GM18870 (cell line): ENCODE measurements around the gene MAPK9.

ENCODE experiments used
- ATAC-seq: cut with Tn5 transposase; IDR thresholded peaks from one replicate; pipeline ENCODE4 v1.9.1; 2021; ENCODE audit warnings: moderate library complexity; ENCODE audit not compliant: unreplicated experiment

The MAPK9 gene

DNA sequence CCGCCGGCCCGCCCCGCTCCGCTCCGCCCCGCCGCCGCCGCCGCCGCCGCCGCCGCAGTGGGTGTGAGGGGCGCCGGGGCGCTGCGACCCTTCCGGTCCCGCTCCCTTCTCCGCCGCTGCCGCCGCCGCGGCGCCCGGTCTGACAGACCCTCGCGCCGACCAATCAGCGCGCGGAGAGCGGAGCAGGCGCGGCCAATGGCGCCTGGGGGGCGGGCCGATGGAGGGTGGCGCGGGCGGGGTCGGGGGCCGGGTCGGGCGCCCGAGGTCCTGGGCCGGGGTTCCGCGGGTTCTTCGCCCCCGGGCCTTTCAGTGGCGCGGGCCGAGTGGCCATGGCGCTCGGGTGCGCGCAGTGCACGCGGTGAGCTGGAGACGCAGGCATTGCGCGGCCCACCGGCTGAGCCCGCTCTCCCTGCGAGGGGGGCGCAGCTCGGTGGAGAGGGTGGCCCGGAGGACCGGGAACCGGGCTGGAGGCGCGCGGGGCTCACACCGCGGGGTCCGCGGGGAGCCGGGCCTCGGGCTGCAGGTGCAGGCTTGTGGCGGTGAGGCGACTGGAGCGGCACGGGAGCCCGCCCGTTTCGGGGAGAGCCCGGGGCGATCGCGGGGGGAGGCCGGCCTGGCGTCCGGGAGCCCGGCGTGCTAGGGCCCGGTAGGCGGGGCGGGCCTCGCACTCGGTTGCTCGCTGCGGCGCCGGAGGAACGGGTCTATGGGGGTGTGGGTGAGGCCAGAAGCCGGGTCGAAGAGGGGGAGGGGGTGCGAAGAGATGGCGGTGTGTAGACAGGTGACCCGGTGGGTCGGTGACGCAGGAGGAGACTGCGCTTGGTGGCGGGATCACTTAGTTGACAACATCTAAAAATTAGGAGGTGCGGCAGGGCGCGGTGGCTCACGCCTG is at the start of gene MAPK9:
TSS of gene MAPK9 (minus strand) at position 141 of the 889 bp plus-strand sequence. CDS start 11,522 bp downstream, outside the sequence.
- no peak for ATAC-seq

DNA sequence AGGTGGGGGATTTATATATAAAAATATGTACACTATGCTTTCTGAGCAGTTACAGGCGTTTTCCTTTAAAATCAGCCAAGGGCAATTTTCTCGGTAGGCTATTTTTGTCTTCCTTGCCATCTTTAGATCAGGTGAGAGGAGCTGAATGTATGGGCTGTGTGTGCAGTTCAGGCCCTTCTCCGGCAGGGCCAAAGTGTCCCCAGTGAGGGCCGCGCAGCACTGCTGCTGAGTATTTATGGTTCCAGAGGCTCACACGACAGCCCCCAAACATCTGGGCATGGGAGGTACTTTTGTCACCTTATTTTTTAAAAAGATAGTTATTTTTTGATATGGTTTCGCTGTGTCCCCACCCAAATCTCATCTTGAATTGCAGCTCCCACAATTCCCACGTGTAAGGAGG is 49.7 kb upstream of the MAPK9 start:
- no peak for ATAC-seq

DNA sequence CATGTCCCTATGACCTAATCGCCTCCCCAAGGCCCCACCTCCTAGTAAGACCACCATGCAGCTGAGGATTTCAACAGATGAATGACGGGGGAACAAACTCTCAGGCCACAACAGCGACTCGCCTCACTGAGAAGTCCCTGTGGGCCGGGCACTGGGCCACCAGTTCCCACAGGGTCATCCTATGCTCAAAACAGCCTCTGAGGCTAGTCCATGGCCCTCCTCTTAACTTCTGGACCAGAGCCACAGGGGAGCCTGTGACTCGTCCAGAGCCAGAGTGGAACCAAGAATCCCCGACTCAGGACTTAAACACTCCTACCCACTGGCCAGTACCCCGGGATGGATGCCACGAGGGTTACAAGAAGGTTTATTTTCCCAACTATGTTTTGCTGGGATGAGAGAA is 49.0 kb upstream of the MAPK9 start:
- ATAC-seq, result no peak

DNA sequence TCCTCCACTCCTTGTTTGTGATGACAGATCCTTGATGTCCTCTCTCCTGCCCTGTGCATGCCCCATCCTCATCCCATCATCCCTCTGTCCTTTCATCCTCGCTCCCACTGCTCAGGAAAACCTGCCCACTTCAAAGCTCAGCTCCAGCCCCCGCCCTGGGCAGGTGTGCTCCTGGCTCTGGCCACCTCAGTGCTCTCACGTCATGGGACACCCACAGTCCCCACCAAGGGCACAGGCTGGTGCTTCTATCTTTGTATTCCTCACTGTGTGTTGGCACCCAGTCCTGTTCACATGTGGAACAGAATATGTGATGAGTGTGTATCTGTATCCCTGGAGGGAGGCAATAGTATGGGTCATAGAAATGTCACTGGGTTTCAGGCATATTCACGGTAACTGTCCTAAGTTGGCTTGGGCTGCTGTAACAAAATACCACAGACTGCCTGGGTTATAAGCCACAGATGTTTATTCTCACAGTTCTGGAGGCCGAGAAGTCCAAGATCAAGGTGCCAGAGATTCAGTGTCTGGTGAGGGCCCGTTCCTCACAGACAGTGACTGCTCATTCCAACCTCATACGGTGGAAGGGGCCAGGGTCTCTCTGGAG is 47.8 kb upstream of the MAPK9 start:
- ATAC-seq, result no peak

DNA sequence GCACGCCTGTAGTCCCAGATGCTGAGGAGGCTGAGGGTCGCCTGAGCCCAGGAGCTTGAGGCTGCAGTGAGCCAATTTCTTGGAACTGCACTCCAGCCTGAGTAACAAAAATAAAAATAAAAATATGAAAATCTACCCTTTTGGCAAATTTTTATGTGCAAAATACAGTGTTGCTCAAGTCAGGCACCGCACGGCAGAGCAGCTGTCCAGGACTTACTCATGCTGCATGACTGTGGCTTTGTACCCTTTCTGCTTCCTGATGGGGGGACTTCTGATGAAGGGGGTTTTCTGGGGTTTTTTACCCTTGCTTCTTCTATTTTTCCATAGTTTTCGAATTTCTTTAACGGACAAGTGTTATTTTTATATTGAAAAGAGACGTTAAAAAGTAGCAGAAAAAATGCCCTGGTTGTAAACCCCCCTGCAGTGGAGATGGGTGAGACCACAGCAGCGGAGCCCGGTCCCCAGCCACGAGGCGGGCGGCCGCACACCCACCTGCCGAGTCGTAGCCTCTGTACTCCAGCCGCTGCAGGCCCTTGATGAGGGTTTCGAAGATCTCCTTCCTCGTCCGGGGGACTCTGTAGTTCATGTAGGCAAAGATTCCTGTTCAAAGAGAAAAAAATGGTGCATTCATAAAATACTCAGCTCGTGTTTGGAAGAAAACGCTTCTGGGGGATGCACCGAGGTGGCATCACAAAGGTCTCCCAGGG is 46.3 kb upstream of the MAPK9 start:
- ATAC-seq, result no peak

DNA sequence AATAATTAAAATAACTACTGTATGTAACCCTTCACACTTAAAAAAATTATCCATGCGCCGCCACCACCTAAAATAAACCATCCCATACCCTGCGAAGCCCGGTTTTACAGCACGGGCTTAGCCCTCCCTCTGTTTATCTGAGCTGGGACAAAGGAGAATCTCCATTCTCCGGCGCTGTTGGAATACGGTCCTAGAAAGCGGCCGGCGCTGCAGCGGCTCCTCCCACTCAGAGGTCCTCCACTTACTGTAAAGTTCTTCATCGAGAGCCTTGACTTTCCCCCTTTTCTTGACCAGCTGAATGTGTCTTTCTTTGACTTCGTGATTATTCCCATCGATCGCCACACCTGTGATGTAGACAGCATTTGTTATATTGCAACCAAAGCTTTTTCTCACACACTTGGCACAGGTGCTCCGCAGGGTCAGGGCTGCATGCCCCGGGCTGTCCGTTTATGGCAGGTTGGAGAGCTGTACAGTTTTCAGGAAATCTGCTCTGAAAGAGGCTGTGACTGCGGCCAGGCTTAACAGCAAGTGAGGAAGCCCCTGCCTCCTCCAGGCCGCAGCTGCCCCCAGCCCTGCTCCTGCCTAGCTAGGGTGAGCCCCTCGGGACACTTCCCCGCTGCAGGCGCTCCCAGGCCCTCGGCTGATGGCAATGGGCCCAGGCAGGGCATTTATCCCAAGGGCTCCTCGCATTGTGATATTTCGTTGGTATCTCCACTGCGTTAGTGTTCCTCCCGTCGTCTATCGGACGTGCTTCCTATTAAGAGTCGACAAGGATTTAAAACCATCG is 44.5 kb upstream of the MAPK9 start:
- no peak for ATAC-seq

DNA sequence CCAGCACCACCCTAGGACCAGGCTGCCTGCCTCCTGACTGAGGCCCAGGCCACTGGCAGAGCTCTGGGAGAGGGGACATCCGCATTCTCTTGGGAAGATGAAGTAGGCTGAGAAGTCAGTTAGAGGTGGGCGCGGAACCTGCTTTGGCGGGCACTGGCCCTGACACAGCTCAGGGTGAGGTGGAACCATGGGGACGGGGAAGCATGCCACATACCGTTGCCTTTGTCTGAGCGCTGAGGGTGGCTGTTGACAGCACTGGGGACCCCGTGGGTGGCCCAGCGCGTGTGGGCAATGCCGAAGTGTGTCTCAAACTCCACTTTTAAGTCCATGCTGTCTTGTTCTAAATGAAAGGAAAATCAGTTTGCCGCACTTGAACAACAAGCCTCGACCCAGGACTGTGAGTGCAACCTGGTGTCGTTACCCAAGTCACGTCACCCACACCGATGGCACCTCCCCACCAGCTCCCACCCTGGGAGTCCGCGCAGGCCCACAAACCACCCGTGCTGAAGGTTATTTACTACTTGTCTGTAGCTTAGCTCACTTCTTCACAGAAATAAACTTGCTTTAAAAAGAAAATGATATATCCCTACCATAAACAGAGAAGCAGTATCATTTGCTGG is 43.8 kb upstream of the MAPK9 start:
- ATAC-seq, result no peak

DNA sequence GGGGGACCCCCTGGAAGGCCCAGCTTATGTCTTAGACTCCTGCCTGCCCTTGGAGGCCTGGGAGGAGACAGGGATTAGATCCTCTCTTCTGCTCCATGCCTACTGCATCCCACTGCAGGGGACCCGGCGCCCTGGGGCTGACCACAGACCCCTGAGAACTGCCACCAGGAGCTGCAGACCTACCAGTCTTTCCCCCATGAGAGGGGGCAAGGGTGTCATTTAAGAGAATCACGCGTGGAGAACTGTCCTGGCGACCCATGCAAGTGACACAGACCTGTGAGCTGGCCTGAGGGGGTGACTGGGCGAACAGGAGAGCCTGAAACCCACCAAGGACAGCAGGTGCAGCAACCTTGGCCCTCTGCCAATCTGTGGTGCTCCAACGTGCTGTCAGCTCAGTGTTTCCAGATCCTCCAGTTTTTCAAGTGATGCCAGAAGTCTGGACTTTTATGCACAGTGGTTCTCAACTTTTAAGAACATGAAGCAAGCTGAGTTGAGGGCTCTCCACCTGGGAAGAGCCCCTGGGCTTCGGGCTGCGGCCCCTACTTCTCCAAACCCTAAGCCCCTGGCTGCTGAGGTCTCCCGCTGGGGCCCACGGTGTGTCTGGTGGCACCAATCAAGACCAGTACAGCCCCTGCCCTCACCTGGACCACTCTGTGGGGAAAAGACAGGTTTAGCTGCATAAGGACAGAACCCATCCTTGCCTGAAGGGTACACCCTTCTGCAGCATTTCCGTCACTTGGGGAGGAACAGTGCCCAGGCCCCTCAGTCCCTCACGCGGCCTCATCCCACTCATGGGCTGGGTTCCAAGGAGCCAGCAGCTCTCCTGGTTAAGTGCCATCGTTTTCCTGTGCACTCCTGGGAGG is 43.1 kb upstream of the MAPK9 start:
- no peak for ATAC-seq

DNA sequence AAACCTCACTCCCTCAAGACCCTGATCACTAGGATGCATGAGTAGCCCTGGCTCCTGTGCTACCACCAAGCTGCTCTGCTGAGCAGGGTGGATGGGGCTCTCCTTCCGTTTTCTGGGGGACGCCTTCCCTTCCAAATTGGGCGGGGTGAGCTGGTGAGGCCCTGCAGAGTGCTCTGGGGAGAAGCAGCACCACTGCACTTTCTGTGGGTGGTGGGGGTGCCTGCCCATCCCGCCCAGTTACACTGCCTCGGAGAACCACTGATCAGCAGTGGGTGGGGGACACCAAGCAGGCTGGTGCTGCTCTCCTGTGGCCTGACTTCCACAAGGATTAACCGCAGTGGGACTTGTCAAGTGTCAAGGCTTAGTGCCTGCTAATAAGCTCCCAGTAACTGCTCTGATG is 42.3 kb upstream of the MAPK9 start:
- no peak for ATAC-seq

DNA sequence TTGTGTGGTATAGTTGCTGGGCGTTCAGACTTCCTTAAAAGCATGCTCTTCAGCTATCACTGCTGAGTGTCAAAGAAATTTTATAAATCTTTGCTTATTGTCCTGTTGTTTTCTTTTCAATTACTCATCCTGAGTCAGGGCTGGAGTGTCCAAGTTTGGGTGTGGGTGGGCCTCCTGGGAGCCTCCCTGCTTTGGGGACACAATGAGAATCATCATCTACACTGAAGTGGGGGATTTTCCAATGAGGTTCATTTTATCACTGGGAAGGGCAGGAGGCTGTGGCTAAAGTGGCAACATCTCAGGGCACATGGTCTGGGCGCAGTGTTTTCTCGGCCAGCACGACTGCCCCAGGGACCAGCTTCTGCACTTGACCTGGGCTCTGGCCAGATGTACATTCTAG is 41.8 kb upstream of the MAPK9 start:
- ATAC-seq, result no peak

DNA sequence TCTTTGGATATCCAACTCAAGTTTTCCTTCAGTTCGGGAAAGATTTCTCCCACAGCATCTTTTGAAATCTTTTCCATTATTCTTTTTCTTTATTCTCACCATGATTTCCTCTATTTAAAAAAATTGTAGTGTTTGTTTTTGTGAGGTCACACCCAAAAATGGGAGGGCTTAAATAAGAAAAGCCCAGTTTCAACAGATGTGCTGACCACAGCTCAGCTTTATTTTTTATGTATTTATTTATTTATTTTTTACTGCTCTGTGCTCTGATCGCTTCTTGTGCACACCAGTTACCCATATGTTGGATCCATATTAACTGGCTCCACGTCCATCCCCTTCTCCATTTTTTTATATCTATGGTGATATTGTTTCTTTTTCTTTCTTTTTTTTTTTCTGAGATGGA is 41.0 kb upstream of the MAPK9 start:
- no peak for ATAC-seq

DNA sequence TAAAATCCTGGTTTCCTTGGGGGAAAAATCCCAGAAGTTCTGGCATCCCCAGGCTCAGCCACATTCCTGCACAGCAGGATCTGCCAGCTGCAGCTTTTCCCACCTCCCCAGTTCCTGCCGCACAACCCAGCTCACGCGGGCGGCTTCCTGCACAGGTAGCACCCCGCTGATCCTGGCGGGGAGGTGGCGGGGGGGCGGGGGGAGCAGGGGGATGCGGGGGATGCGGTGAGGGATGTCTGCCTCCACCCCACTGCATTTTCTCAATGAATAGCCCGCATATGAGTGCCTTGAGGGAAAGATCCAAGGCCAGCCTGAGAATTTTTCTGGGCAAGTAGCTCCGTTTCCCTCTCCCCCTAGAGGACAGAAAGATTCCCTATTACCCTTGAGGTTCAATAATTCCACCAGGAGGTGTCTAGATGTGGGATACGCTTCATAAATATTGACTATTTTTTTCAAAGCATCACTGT is 40.2 kb upstream of the MAPK9 start:
- ATAC-seq, result no peak

DNA sequence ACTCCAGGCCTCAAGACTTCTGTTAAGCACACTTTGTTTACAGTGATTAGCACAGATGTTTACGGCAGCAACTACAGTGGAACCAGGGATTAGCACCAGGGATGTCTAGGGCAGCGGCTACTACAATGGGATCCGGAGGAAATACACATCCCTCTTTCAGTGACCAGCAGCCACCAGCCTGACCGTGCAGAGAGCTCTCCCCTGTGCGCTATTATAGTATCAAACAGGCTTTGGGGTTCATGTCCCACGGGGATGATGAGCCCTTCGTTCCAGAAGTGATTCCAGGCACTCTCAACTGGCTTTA is 39.7 kb upstream of the MAPK9 start:
- ATAC-seq, result no peak

DNA sequence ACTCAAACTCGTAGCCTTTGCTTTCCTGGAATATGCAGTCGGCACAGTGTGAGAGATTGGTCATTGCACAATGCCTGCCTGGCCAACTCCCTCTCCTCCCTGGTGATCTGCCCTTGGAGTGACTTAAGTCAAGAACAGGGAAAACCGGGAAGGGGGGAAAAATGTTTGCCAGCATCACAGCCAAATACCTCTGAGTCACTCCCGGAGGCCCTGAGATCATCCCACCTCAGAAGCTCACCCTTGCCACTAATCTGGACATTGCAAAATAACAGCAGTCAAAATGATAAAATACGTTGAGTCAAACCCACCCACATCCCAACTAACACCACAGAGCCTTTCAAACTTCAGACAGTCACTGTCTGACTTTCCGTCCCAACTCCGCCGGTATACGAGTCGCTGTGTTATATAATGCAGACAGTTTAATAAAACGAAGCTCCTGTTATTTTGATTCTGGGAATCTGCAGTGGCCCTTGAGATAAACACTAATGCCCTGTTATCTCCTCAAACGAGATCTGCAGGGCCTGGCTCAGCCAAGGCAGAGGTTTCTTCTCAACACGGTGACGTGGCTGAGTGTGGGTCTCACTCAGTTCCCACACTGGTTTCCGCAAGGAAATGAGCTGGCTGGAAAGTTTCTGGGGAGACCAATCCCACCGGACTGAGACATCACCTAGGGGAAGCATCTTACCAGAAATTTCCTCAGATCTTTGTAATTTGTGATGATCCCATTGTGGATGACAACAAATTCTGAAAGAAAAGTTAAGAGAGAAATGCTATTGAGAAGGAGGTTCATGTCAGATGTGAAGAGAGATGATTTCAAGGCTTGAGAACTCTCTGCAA is 39.1 kb upstream of the MAPK9 start:
- no peak for ATAC-seq

DNA sequence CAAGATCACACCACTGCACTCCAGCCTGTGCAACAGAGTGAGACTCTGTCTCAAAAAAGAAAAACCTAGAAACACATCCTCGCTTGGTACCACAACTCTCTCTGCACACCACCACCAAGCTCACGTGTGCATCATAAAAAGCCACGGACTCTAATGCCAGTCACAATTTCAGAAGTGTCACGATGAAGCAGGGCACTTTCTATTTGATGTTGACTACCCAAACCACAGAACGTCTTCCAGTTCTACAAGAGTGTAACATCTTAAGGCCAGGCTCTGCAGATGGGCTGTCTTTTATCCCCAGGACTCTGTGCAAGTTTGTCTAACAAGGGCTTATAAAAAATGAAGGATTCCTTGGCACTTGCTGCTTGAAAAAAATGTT is 38.4 kb upstream of the MAPK9 start:
- no peak for ATAC-seq

DNA sequence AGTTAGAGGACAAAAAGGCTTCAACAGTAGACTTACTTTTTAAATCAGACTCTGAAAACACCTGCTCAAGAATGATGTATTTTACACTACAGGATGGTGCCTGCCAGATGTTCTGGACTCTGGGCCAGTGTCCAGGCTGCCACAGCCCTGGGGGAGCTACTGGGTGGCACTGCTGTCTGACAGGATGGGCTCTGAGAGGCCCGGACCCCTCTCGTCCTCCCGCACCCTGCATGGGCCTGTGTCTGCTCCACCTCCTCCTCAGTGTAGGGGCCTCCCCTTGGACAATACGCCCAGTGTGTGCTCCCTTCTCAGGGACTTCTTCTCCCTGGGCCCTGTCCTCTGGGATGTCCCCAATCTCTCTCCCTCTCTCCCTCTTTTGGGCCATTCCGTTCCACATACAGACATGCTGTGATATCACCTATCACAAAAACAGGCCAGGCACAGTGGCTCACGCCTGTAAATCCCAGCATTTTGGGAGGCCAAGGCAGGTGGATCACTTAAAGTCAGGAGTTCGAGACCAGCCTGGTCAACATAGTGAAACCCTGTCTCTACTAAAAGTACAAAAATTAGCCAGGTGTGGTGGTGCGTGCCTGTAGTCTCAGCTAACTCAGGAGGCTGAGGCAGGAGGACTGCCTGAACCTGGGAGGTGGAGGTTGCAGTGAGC is 37.9 kb upstream of the MAPK9 start:
- ATAC-seq, result no peak

DNA sequence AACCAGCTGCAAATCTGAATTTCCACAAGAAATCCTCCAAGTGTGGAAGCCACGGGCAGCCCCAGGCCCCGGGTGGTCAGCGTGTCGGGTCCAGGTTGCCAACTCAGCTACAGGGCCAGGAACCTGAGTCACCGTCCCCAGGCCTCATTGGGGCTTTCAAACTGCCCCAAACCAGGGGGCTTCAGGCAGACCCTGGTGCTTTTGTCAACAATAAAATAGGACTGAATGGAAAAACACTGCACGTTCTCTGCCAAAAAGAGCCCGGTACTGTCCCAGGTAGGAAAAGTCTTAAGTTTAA is 37.2 kb upstream of the MAPK9 start:
- no peak for ATAC-seq

DNA sequence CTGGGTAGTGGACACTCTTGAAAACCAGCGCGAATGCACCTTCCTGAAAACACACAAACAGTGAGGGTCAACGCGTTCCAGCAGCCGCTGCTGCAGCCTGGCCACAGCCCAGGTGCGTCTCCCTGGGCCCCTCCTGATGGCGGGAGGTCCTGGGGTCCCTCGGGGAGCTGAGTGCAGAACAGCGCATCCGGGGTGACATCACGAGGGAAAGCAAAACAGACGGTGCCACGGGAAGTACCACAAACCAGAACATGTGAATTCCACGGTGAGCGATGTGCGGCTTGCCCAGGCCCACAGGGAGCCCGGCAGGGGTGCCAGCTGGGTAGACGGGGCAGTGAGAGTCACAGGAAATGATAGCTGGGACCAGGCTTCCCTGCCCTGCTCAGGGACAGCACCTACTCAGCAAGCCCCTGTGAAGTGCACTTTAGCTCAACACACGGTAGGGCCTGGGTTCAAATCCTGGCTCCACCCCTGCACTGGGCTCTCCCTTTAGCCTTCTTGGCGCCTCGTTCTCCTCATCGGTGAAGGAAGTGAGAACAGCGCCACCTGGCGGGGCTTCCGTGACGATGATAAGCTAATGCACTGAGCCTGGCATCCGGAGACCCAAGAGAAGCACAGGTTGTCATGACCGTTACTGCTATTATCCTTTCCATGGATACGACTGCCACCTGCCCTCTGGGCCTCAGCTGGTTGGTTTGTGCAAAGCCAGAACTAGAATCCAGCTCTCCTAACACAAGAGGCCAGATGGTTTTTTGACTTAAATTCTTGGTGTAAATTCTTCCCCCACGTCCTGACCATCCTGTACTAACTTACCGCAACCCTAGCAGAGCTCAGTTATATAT is 36.6 kb upstream of the MAPK9 start:
- no peak for ATAC-seq
